ENCODE results near the gene PDE7B.
A peak's percentile ranks its signal among the peaks of the same experiment; 100 is the strongest.

Gene PDE7B

DNA sequence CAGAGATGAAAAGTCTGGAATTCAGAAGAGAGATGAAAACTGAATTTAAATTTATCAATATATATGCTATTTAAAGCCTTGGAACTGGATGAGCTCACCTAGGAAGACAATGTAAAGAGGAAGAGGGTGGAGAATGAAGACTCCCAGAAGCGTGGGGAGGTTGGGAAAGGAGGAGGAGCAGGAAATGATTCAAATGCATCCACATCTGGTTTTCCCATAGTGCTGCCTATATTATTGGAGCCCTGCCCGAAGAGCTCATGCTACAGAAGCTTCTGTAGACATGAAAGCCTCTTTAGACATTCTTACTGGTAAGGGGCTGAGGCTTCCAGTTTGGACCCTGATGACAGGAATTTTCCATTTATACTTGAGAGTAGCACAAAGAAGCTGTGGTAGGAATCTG, 19.2 kb downstream of the PDE7B start:
- H3K36me3 ChIP-seq (ENCODE audit: control insufficient read depth in 1 of 2, insufficient read depth in 2 of 2, low read length in 2 of 2): no peaks in the 10 kb centered on the region
- no peak overlapping the region for H3K4ac ChIP-seq (ENCODE audit: low read depth, low read length)
- no peak overlapping the region for H2BK12ac ChIP-seq (ENCODE audit: low read length)
- no peak overlapping the region for H2BK5ac ChIP-seq (ENCODE audit: low read depth, low read length, poor library complexity)
- no peak overlapping the region for H3K4me2 ChIP-seq (ENCODE audit: low read length)
- H2AFZ ChIP-seq (ENCODE audit: insufficient read depth, low read length, poor library complexity): no peak overlapping the region
- no peak overlapping the region for H3K23ac ChIP-seq (ENCODE audit: low read length)
- no peak overlapping the region for H4K8ac ChIP-seq (ENCODE audit: low read depth, low read length)
- H3K9ac ChIP-seq (ENCODE audit: low read length): no peak overlapping the region
- H3K27me3 ChIP-seq (ENCODE audit: insufficient read depth, low read length): no peaks in the 10 kb centered on the region
- H3K4me3 ChIP-seq (ENCODE audit: low read depth, low read length): no peak overlapping the region
- no peak overlapping the region for H2AK5ac ChIP-seq (ENCODE audit: low read length)
- H3K79me1 ChIP-seq (ENCODE audit: low read length): no peaks in the 10 kb centered on the region
- no peaks in the 10 kb centered on the region for H3K9me3 ChIP-seq (ENCODE audit: insufficient read depth, low read depth, low read length)
- no peak overlapping the region for H3K14ac ChIP-seq (ENCODE audit: low read length)
- H4K12ac ChIP-seq (ENCODE audit: low read depth, low read length): no peak overlapping the region
- no peak for DNase-seq
- H3K18ac ChIP-seq (ENCODE audit: low read length): no peak overlapping the region
- no CpG with 5 or more reads among the region's 2 CpGs for WGBS (ENCODE audit: extremely low coverage, insufficient coverage, insufficient read length)
- H2BK120ac ChIP-seq (ENCODE audit: insufficient read depth, low read length, poor library complexity): no peak overlapping the region
- no peaks in the 10 kb centered on the region for H3K4me1 ChIP-seq (ENCODE audit: control insufficient read depth in 1 of 2, insufficient read depth in 2 of 2, low read length in 2 of 2)
- H3K79me2 ChIP-seq (ENCODE audit: control insufficient read depth, insufficient read depth, low read length, poor library complexity): no peaks in the 10 kb centered on the region
- H4K91ac ChIP-seq (ENCODE audit: low read depth, low read length): no peak overlapping the region
- H3K27ac ChIP-seq (ENCODE audit: low read depth, low read length): no peak overlapping the region

DNA sequence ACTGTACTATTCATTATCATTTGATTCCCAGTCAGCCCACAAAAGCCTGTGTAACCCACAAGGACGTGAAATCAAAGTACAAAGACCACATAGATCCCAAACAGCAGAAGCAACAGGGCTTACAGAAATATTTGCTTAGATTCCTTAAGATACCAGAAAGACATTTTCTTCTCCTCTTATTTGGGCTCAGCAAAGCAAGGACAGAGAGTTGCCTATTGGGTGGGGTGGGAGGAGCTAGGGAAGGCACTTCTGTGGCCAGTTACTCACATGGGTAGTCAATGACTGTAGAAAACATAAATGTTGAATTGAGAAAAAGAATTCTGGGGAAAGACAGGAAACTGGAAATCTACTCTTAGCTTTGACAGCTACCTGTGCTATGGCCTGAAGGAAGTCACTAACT, 19.8 kb downstream of the PDE7B start:
- Histone ChIP-seq H3K79me1 (ENCODE audit: low read length) (no peaks in the 10 kb centered on the region), H2AFZ (ENCODE audit: insufficient read depth, low read length, poor library complexity) (no peak overlapping the region)
- WGBS (ENCODE audit: extremely low coverage, insufficient coverage, insufficient read length): no CpG with 5 or more reads among the region's 1 CpG

DNA sequence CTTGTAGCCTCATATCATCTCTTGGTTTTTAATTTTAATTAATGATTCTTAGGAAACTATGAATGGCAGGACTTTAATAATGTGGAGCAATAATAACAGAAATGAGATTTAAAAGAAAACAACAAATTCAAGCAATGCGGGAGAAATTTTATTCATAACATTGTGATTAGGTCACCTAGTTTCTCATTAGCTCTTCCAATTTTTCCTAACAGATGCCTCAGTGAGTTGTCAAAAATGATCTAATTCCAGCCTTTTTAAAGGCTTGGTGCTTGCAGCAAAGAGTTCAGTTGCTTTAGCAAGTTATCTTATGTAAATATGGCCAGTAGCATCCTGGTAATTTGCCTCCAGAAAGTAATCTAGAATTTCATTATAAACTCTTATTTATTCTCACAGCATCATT, 20.4 kb downstream of the PDE7B start:
- Histone ChIP-seq H3K36me3 (ENCODE audit: control insufficient read depth in 1 of 2, insufficient read depth in 2 of 2, low read length in 2 of 2) (no peaks in the 10 kb centered on the region), H2BK5ac (ENCODE audit: low read depth, low read length, poor library complexity) (no peak overlapping the region), H3K27me3 (ENCODE audit: insufficient read depth, low read length) (no peaks in the 10 kb centered on the region), H3K79me1 (ENCODE audit: low read length) (no peaks in the 10 kb centered on the region), H3K9ac (ENCODE audit: low read length) (no peak overlapping the region), H2BK120ac (ENCODE audit: insufficient read depth, low read length, poor library complexity) (no peak overlapping the region), H3K27ac (ENCODE audit: low read depth, low read length) (no peak overlapping the region), H2BK12ac (ENCODE audit: low read length) (no peak overlapping the region), H4K12ac (ENCODE audit: low read depth, low read length) (no peak overlapping the region), H3K4ac (ENCODE audit: low read depth, low read length) (no peak overlapping the region), H3K4me3 (ENCODE audit: low read depth, low read length) (no peak overlapping the region), H4K8ac (ENCODE audit: low read depth, low read length) (no peak overlapping the region), H4K91ac (ENCODE audit: low read depth, low read length) (no peak overlapping the region), H3K9me3 (ENCODE audit: insufficient read depth, low read depth, low read length) (no peaks in the 10 kb centered on the region), H2AK5ac (ENCODE audit: low read length) (no peak overlapping the region), H3K79me2 (ENCODE audit: control insufficient read depth, insufficient read depth, low read length, poor library complexity) (no peaks in the 10 kb centered on the region), H3K23ac (ENCODE audit: low read length) (no peak overlapping the region), H3K18ac (ENCODE audit: low read length) (no peak overlapping the region), H2AFZ (ENCODE audit: insufficient read depth, low read length, poor library complexity) (no peak overlapping the region), H3K4me2 (ENCODE audit: low read length) (no peak overlapping the region), H3K4me1 (ENCODE audit: control insufficient read depth in 1 of 2, insufficient read depth in 2 of 2, low read length in 2 of 2) (no peaks in the 10 kb centered on the region), H3K14ac (ENCODE audit: low read length) (no peak overlapping the region)
- DNase-seq: peak in 1 of 2 donors; percentile 26
- no CpG with 5 or more reads among the region's 1 CpG for WGBS (ENCODE audit: extremely low coverage, insufficient coverage, insufficient read length)

More for the DNA sequence above, 19.8 kb downstream of the PDE7B start:
- Histone ChIP-seq H2BK5ac (ENCODE audit: low read depth, low read length, poor library complexity) (no peak overlapping the region), H3K36me3 (ENCODE audit: control insufficient read depth in 1 of 2, insufficient read depth in 2 of 2, low read length in 2 of 2) (no peaks in the 10 kb centered on the region), H4K91ac (ENCODE audit: low read depth, low read length) (no peak overlapping the region), H3K4ac (ENCODE audit: low read depth, low read length) (no peak overlapping the region), H3K4me1 (ENCODE audit: control insufficient read depth in 1 of 2, insufficient read depth in 2 of 2, low read length in 2 of 2) (no peaks in the 10 kb centered on the region), H3K4me3 (ENCODE audit: low read depth, low read length) (no peak overlapping the region), H3K79me2 (ENCODE audit: control insufficient read depth, insufficient read depth, low read length, poor library complexity) (no peaks in the 10 kb centered on the region), H3K4me2 (ENCODE audit: low read length) (no peak overlapping the region), H3K23ac (ENCODE audit: low read length) (no peak overlapping the region), H4K12ac (ENCODE audit: low read depth, low read length) (no peak overlapping the region), H3K27me3 (ENCODE audit: insufficient read depth, low read length) (no peaks in the 10 kb centered on the region), H3K18ac (ENCODE audit: low read length) (no peak overlapping the region), H3K14ac (ENCODE audit: low read length) (no peak overlapping the region), H2BK120ac (ENCODE audit: insufficient read depth, low read length, poor library complexity) (no peak overlapping the region), H2BK12ac (ENCODE audit: low read length) (no peak overlapping the region), H3K9ac (ENCODE audit: low read length) (no peak overlapping the region), H3K9me3 (ENCODE audit: insufficient read depth, low read depth, low read length) (no peaks in the 10 kb centered on the region), H4K8ac (ENCODE audit: low read depth, low read length) (no peak overlapping the region), H2AK5ac (ENCODE audit: low read length) (no peak overlapping the region), H3K27ac (ENCODE audit: low read depth, low read length) (no peak overlapping the region)
- no peak for DNase-seq

DNA sequence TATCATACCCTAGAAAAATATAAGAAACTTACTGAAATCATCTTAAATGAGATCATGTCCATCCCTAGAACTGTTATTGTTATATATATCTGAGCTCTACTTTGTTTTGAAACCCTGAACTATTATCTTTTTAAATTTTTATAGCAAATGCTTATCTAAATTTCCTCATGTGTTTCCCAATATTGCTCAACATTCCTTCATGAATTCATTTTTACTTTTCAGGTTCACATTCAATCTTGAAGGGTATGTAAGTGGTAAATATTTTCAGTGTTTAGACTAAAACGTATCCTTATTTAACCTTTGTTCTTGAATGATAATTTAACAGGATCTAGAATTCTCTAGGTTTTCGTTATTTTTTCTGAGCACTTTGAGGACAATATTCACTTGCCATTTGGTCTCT, 23.9 kb downstream of the PDE7B start:
- no peaks in the 10 kb centered on the region for H3K9me3 ChIP-seq (ENCODE audit: insufficient read depth, low read depth, low read length)
- H4K8ac ChIP-seq (ENCODE audit: low read depth, low read length): no peak overlapping the region
- WGBS (ENCODE audit: extremely low coverage, insufficient coverage, insufficient read length): no CpG with 5 or more reads among the region's 2 CpGs
- H3K27me3 ChIP-seq (ENCODE audit: insufficient read depth, low read length): no peaks in the 10 kb centered on the region
- no peak overlapping the region for H4K12ac ChIP-seq (ENCODE audit: low read depth, low read length)
- no peak overlapping the region for H2BK12ac ChIP-seq (ENCODE audit: low read length)
- no peak overlapping the region for H4K91ac ChIP-seq (ENCODE audit: low read depth, low read length)
- H2AFZ ChIP-seq (ENCODE audit: insufficient read depth, low read length, poor library complexity): no peak overlapping the region
- no peak overlapping the region for H3K4ac ChIP-seq (ENCODE audit: low read depth, low read length)
- H3K27ac ChIP-seq (ENCODE audit: low read depth, low read length): no peak overlapping the region
- no peak overlapping the region for H2BK120ac ChIP-seq (ENCODE audit: insufficient read depth, low read length, poor library complexity)
- no peak overlapping the region for H3K9ac ChIP-seq (ENCODE audit: low read length)
- no peaks in the 10 kb centered on the region for H3K79me2 ChIP-seq (ENCODE audit: control insufficient read depth, insufficient read depth, low read length, poor library complexity)
- H3K4me2 ChIP-seq (ENCODE audit: low read length): no peak overlapping the region
- no peak for DNase-seq
- H3K4me1 ChIP-seq (ENCODE audit: control insufficient read depth in 1 of 2, insufficient read depth in 2 of 2, low read length in 2 of 2): no peaks in the 10 kb centered on the region
- H2BK5ac ChIP-seq (ENCODE audit: low read depth, low read length, poor library complexity): no peak overlapping the region
- no peaks in the 10 kb centered on the region for H3K79me1 ChIP-seq (ENCODE audit: low read length)
- no peak overlapping the region for H3K18ac ChIP-seq (ENCODE audit: low read length)
- no peak overlapping the region for H3K4me3 ChIP-seq (ENCODE audit: low read depth, low read length)
- H3K14ac ChIP-seq (ENCODE audit: low read length): no peak overlapping the region
- H3K23ac ChIP-seq (ENCODE audit: low read length): no peak overlapping the region
- H3K36me3 ChIP-seq (ENCODE audit: control insufficient read depth in 1 of 2, insufficient read depth in 2 of 2, low read length in 2 of 2): no peaks in the 10 kb centered on the region
- no peak overlapping the region for H2AK5ac ChIP-seq (ENCODE audit: low read length)
